Measurements from ENCODE around the gene IGF2.

DNA sequence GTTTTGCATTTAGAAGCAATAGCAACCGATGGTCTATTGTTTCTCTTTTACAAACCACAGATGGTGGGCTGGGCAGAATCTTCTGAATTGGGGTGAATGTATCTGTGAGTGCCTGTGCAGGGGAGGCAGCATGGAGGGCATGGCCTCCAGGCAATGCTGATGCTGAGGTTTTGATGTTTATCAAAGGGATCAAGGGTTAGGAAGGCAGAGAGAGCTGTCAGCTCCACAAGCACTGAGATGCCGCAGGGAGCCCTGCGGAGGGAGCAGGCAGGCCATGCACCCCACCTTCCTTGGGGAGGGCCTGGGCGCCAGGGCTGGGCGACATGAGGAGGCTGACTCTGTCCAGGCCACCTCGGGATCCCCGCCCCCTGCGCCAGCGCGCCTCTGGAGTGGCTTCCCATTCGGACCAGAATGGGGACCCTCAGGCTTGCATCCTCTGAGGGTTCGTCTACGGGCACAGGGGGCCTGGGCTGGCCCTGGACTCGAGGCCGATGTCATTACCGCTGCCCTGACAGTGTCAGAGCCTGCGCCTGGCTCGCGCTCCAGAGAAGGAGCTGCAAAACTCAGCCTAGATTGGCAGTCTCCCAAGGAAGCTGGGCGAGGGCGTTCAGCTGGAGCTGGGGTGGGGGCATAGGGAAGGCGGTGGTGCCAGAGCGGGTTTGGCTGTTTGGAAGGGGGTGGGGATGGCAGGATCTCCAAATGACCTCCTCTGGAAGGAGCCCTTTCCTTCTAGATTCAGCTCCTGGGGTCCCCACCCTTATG is 46.3 kb upstream of the IGF2 start:
- TF ChIP-seq CTCF (IDR thresholded peaks at IDR 0.05) (no peak), POLR2A (IDR thresholded peaks at IDR 0.05) (no peak)
